Panc1 (cell line): Measurements from ENCODE around the gene PRKACA. TPM values are rescaled to one million over a fixed set of nuclear protein-coding genes. Genes with fewer than 3 reads are reported as not detected.

ENCODE experiments used
- ATAC-seq: fragments of 200-7000 bp; cut with Tn5 transposase; 2 replicates; pipeline ENCODE4 v1.9.1; 2020; ENCODE audit warnings: mild to moderate bottlenecking, moderate library complexity
- BruUV-seq: library from RNA; stranded (reverse); fragments of 400-500 nt; replicated peaks from 2 replicates; lab custom pipeline; 2021; lab: Mats Ljungman, UMichigan
- CTCF ChIA-PET: fragments of 300-600 bp; sonication (Branson Sonifier 250); formaldehyde crosslinking; loops from one replicate; lab custom pipeline; 2022; ENCODE audit warnings: antibody characterized with exemption; lab: Charles Lee
- POLR2A ChIA-PET: fragments of 300-600 bp; sonication (Branson Sonifier 250); formaldehyde crosslinking; loops from one replicate; lab custom pipeline; 2022; ENCODE audit warnings: antibody characterized with exemption; lab: Charles Lee
- DNase-seq: peaks from one replicate; pipeline ENCODE4 v3.0.0-alpha.2; 2010; ENCODE audit warnings: low read depth, low spot score
- H3K27ac ChIP-seq: 2 replicates; pipeline ENCODE4 v1.5.1; 2011; ENCODE audit warnings: mild to moderate bottlenecking, low read length, inconsistent platforms
- H3K27me3 ChIP-seq: fragments of 200-500 bp; sonication (Bioruptor generic); 2 replicates; pipeline ENCODE4 v1.6.0; 2014; ENCODE audit warnings: low read length, inconsistent platforms; ENCODE audit not compliant: control insufficient read depth, insufficient read depth
- H3K36me3 ChIP-seq: fragments of 200-500 bp; sonication (Bioruptor generic); 2 replicates; pipeline ENCODE4 v1.5.1; 2014; ENCODE audit warnings: inconsistent platforms, mild to moderate bottlenecking, low read length, moderate library complexity; ENCODE audit not compliant: control insufficient read depth, insufficient read depth
- H3K4me1 ChIP-seq: 2 replicates; pipeline ENCODE4 v1.5.1; 2011; ENCODE audit warnings: inconsistent platforms, mild to moderate bottlenecking, low read length, moderate library complexity; ENCODE audit not compliant: control insufficient read depth, insufficient read depth
- H3K4me3 ChIP-seq, 2 experiments: 2 replicates each; pipeline ENCODE4 v1.5.1; 2011 to 2012; ENCODE audit warnings: low read depth in 2 of 2, low read length in 2 of 2, mild to moderate bottlenecking in 2 of 2, inconsistent platforms in 1 of 2, moderate library complexity in 1 of 2
- H3K9me3 ChIP-seq: fragments of 200-500 bp; sonication (Bioruptor generic); 2 replicates; pipeline ENCODE4 v1.5.1; 2014; ENCODE audit warnings: low read depth, mild to moderate bottlenecking, inconsistent platforms, low read length, moderate library complexity; ENCODE audit not compliant: control insufficient read depth, insufficient read depth
- CTCF ChIP-seq: fragments of 450-650 bp; IDR thresholded peaks from 2 replicates; pipeline ENCODE4 v1.5.1; 2017; ENCODE audit warnings: mild to moderate bottlenecking
- POLR2AphosphoS5 ChIP-seq: IDR thresholded peaks from 2 replicates; pipeline ENCODE4 v1.6.1; 2012; ENCODE audit warnings: mild to moderate bottlenecking, low read depth, low read length, moderate library complexity
- REST ChIP-seq, 2 experiments: IDR thresholded peaks; 2 replicates each; pipeline ENCODE4 v1.6.1; 2011 to 2012; ENCODE audit warnings: low read depth in 2 of 2, control low read depth in 1 of 2, low read length in 1 of 2, mild to moderate bottlenecking in 1 of 2, moderate library complexity in 1 of 2; ENCODE audit not compliant: insufficient read depth in 1 of 2
- SIN3A ChIP-seq: IDR thresholded peaks from 2 replicates; pipeline ENCODE4 v1.6.1; 2012; ENCODE audit warnings: low read depth, mild to moderate bottlenecking, low read length, moderate library complexity, borderline replicate concordance; ENCODE audit not compliant: insufficient read depth
- TCF7L2 ChIP-seq: IDR thresholded peaks from 2 replicates; pipeline ENCODE4 v1.6.1; 2011; ENCODE audit warnings: mild to moderate bottlenecking, low read depth, low read length, inconsistent platforms
- in situ Hi-C: cut with HindIII; loops from 2 replicates; pipeline ENCODE4 v1.10.0; 2016; ENCODE audit warnings: low sequenced_read_pairs, low pct_unique_long_range_greater_than_20kb
- intact Hi-C: fragments of 100-400 bp; cut with micrococcal nuclease; formaldehyde crosslinking; loops from one replicate; pipeline ENCODE4 v1.10.0; 2022; ENCODE audit not compliant: unreplicated experiment
- total RNA-seq: library from RNA; stranded (reverse); gene quantifications from one replicate; pipeline ENCODE4 v1.2.1, GENCODE V29; 2021; ENCODE audit not compliant: unreplicated experiment

PRKACA gene
- total RNA-seq, 1 experiment from 2014 or later = 70.8 TPM

DNA sequence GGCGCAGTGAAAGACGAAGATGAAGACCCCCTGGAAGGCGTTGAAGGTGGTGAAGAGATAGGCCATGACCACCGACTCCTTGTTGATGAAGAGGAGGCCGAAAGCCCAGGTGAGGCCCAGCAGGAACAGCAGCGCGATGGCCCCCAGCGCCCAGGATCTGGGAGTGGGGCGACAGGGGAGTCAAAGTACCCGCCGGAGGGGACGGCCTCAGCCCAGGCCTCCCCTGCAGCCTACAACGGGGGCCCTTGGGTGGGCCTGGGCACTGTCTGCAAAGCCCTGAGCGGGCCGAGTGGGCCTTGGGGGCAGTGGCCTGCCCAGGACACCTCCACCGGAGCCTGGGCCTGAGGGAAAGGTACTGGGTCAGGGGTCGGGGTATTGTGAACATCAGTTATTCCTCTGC lies 37.8 kb upstream of the PRKACA start:
- no peak overlapping the region for H3K4me3 ChIP-seq
- DNase-seq (no peak), ATAC-seq (no peak)
- H3K27ac ChIP-seq = no peak overlapping the region
- intact Hi-C loops (no loop called here), in situ Hi-C loops (no loop called here)
- H3K9me3 ChIP-seq = no peaks in the 10 kb centered on the region
- H3K4me1 ChIP-seq = no peaks in the 10 kb centered on the region
- no peak for TF ChIP-seq REST (IDR thresholded peaks at IDR 0.05; ENCODE audit: insufficient read depth in 1 of 2, low read depth in 2 of 2, low read length in 1 of 2)
- no peak for TF ChIP-seq SIN3A
- no peak for TF ChIP-seq CTCF
- TF ChIP-seq TCF7L2 = no peak
- no peak for TF ChIP-seq POLR2AphosphoS5
- H3K36me3 ChIP-seq = peaks cover 3% of the 10 kb centered on the region; the same call in 1 of the 2 replicates
- ChIA-PET POLR2A (no interaction called here), CTCF (no interaction called here)
- H3K27me3 ChIP-seq = no peaks in the 10 kb centered on the region
- BruUV-seq = no TSS peak

DNA sequence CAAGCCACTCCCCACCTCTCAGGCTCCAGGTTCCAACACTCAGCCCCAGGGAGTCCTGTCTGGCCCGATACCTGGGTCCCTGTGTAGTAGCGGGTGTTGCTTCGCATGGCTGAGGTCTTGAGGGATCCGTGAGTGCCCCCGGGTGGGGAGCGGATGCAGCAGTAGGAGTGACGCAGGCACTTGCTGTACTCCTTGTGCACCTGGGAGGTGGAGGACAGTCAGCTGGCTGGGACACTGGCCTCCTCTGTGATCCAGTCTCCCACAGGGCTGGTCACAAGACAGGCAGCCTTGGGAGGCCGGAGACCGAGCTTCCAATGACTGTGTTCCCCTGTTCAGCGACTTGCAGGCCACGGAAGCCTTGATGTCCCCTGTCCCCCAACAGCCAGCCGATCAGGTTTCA lies 35.2 kb upstream of the PRKACA start:
- CTCF ChIA-PET = no interaction called here
- intact Hi-C loops = no loop called here
- no peak for ATAC-seq

More for the DNA sequence above, 35.2 kb upstream of the PRKACA start:
- peaks cover 9% of the 10 kb centered on the region for H3K4me1 ChIP-seq
- H3K36me3 ChIP-seq = 0 out of 2 replicates have a peak, but pooled peaks cover 3% of the 10 kb centered on the region
- no peak for DNase-seq
- no peaks in the 10 kb centered on the region for H3K27me3 ChIP-seq
- H3K9me3 ChIP-seq = no peaks in the 10 kb centered on the region
- no peak for TF ChIP-seq TCF7L2
- TF ChIP-seq REST (IDR thresholded peaks at IDR 0.05; ENCODE audit: insufficient read depth in 1 of 2, low read depth in 2 of 2, low read length in 1 of 2) = no peak
- TF ChIP-seq POLR2AphosphoS5 = no peak
- TF ChIP-seq SIN3A = no peak
- no peak overlapping the region for H3K4me3 ChIP-seq
- in situ Hi-C loops = no loop called here
- no peak overlapping the region for H3K27ac ChIP-seq
- no TSS peak for BruUV-seq
- POLR2A ChIA-PET = no interaction called here
